Upper lobe of left lung (tissue), 4 donors: ENCODE results near the gene GRIA1.

Experiments used
- POLR2A ChIP-seq, 4 donors: fragments of 450-650 bp; IDR thresholded peaks; one replicate each; pipeline ENCODE4 v1.5.1; 2016 to 2017; ENCODE audit warnings: antibody characterized with exemption in 4 of 4, mild to moderate bottlenecking in 2 of 4
- TF ChIP-seq, protein P1 (sequence below), 6 experiments: fragments of 450-650 bp in 4 of 6; fragments of 200-600 bp in 2 of 6; sonication (generic) in 2 of 6; IDR thresholded peaks; one replicate each; pipeline ENCODE4 v1.5.1; 2016 to 2019; ENCODE audit warnings: antibody characterized with exemption in 6 of 6

GRCh38 chr5:153748823-153749222 lies 258.4 kb downstream of the GRIA1 start:
- TF ChIP-seq, protein P1, sequence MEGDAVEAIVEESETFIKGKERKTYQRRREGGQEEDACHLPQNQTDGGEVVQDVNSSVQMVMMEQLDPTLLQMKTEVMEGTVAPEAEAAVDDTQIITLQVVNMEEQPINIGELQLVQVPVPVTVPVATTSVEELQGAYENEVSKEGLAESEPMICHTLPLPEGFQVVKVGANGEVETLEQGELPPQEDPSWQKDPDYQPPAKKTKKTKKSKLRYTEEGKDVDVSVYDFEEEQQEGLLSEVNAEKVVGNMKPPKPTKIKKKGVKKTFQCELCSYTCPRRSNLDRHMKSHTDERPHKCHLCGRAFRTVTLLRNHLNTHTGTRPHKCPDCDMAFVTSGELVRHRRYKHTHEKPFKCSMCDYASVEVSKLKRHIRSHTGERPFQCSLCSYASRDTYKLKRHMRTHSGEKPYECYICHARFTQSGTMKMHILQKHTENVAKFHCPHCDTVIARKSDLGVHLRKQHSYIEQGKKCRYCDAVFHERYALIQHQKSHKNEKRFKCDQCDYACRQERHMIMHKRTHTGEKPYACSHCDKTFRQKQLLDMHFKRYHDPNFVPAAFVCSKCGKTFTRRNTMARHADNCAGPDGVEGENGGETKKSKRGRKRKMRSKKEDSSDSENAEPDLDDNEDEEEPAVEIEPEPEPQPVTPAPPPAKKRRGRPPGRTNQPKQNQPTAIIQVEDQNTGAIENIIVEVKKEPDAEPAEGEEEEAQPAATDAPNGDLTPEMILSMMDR (IDR thresholded peaks at IDR 0.05): no peak
- TF ChIP-seq POLR2A (IDR thresholded peaks at IDR 0.05): no peak
